NCI-H345 (cell line): ENCODE results near the gene IL17RD.

Experiments
- DNase-seq: peaks from one replicate; lab custom pipeline; 2025; lab: John Stamatoyannopoulos, UW

IL17RD gene

DNA sequence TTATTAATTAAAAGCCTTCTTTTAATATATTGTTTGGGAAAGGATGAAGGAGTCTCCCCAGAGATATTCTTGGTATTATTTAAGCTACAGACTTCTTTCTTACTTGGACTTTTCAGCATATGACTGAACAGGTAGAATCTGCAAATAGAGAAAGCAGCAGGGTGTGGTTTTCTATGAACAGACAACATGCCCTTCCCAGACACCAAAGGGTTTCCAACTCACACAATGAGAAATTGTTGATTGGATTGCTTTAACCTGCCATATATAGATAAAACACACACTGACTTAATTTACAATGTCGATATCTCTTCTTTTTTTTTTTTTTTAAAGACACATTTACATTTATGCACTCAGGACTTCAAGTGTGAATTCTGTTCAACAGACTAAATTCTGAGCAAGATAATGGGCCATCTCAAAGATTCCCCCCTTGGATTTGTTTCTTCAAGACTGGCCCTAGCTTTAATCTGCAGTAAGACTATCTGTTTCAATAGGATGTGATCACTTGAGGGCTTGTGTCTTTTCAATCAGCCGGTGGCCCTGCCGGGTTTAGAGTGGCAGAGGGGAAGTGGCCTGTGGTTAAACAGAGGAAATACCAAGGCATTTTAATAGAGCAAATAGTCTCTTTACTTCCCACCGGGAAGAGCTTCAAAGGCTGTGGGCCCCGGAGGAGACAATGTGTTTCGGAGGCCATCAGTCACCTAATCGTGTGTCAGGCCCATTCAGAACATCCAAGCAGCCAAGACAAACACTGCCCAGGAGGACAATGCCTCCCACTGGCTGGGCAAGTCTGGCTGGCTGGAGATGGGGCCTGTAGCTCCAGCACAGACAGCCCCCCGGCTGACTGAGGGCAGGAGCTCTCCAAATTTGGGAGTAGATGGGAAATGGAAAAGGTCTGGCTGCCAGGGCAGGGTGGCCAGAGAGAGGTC, 6.1 kb downstream of the IL17RD start:
- DNase-seq = no peak

DNA sequence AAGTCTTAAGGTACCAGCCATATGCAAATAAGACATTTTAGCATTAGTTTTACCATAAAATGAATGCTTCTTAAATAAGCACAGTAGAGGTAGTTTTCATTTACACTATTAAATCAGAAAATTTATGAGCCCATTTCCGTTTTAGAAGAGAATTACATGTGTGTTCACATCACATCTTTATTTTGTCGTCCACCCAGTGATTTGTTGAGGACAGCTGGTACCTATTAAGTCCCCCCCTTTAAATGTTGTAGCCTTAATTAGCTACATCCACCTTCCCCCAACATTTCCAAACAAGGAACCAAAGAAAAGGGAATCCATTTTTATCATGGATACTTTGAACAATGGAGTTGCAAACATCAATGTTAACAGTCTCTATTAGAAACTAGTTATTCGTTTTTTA, 6.8 kb downstream of the IL17RD start:
- no peak for DNase-seq

DNA sequence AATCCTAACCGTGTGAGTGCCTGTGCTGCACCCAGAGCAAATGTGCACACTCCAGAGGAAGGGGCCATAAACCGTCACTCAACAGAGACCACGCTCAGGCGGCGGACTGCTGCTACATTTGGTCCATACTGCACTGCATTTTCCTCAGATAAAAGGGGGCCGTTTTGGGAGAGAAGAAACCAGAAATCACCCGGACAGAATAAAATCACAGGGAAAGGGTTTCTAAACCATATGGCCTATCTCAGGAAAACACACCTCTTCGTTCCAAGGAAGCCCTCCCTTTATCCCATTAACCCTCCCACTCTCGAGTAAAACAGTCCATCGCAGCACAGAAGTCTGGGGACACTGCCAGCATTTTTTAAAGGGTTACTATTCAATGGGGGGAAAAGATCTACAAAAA, 7.6 kb downstream of the IL17RD start:
- DNase-seq = no peak

DNA sequence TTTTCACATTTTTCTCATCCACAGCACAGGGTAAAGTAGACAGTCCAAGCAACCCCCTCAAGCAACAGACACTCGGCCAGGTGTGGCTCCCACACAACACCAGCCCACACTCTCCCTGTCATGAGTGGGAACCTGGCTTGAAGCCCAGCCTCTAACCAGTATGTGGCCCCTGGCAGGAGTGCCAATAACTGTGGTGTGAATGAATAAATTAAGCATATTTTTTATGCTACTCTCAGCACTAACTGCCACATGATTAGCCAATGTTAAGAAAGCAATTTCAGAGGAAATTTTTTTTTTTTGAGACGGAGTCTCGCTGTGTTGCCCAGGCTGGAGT, 9.9 kb downstream of the IL17RD start:
- DNase-seq = no peak

DNA sequence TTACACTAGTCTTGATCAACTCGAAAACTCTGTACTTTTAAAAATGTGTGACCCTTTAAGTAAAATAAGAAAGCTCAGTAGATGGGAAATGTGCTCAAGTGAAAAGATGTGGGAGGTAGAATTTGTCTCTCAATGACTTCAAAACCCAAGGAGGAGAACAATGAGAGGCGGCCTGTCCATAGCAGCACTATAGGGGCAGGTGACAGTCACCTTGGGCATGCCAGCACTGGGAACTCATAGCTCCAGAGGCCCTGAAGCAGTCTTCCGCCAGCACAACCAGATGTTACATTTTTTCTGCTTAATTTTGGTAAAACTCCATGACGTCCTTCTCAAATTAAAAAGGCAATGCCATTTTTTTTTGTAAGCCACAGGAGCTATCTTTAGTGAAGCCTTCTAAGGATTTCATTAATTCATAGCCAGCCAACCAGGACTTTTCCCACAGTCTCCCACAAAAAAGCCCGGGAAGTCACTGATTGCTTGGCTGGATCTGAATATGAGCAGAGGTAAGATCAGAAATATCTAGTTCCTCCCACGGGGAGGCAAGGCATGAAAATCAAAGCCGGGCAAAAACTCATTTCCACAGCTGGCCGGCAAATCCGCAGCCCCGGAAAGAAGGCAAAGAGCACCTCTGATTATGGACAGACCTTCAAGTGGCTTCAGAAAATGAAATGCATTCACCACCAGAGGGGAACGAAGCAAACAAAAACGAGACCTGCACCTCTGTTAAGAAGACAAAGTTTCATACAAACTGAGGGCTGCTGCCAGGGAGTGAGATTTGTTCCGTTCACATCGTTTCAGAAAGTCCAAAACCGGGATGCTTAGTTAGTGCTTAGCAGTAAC, 10.5 kb downstream of the IL17RD start:
- no peak for DNase-seq

DNA sequence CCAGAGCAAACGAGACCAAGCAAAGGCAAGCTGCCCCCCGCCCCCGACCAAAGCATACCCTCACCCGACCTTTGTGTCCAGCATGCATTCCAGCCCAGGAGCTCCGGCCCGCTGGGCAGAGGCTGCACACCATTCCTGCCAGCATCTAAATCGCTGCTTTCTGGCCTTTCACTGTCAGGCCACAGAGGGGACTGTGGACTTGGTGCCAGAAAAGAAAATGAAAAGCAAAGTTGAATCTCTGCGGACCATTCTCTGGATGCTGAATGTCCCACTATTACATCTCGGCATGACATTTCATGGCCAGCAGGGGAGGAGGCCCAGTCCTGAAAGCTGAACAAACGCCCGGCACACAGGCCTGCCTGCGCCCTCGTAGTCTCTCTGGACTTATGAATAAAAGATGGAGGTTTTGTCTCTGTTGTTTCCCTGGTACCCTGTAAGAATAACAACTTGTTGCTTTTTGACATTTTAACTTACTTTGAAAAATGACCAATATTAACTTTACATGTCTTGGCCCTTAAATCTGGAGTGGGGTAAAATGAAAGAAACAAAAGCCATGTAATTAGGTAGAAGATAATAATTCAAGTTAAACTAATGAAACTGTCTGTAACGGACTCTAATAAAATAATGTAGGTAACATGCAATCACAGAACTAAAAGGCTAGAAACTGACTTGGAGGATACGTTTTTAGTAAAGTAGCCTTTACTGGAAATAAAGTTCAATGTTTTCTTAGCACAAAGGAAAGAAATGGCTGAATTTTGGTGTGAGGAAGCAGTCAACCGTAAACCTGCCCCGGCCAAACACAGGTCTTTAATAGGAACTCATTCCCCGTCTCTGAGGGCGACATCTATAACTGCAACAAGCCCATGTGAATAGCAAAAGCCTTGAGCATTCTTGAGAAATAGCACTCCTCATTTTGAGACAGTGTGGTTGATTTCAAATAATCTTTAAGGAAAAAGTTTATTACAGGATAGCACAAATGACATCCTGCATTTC, 12.7 kb downstream of the IL17RD start:
- DNase-seq = no peak

DNA sequence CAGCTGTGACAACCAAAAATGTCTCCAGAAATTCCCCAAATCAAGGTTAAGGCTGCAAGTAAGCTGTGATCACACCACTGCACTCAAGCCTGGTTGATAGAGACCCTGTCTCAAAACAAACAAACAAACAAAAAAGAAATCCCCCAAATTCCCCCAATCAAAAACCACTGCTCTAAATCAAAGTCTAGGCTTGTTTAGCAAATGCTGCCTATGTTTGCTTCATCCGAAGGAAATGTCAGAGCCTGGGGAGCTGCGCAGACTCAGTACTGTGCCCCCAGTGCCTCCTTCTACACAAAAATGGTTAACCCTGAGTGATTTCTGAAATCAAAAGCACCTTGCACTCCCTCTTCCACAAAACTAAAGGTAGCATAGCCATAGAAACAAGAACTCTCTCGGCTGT, 13.4 kb downstream of the IL17RD start:
- no peak for DNase-seq

DNA sequence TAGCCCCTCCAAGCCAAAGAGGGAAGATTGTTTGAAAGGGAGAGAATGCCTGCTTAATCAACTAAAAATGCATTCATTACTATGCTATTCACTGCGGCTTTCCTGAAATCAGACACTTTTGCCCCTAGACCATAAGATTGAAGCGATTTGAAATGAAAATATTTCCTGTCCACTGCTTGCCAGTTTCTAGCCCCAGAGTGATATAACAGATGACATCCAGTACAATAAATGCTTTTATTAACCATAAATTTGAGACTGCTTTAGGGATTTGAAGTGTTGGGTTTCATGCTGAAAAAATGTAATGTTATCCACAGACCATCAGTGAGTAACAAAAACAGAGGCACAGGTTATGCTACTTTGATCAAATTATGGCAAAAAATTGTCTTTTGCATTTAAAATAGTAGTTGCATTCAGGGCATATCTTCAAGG, 14.1 kb downstream of the IL17RD start:
- no peak for DNase-seq

DNA sequence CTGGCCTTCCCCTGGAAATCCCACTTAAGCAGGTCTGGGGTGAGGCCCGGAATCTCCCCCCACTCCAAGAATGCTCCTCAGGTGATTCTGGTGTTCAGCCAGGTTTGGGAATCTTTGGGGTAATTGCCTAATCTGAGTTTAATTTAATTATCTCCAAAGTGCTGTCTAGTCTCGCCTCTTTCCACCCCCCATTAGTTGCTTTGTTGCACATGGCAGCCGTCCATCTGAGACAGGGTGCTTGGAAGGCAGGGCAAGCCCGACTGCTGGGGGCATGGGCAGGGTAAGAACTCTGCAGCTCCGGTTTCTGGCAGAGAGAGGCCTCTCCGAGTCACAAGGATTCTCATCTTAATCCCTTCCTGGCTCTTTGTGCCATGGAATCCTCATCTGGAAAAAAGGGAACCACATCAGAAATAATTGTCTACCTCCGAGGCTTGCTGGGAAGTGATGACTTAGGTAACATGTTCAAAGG, 15.0 kb downstream of the IL17RD start:
- DNase-seq = no peak

DNA sequence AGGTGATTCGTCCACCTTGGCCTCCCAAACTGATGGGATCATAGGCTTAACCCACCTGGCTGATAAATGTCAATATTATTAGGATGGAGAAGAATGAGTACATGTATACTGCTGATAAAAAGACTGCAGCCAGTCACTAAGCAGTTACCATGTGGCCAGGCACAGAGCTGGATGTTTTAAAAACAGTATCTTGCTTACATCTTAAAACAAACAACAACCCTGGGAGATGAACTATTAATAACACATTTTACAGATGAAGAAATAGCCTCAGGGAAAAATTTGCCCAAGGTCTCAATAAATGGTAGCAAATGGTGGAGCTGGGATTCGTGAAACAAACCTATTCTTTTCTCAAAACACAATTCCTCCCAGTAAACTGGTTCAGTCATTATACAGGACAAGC, 18.1 kb downstream of the IL17RD start:
- DNase-seq = no peak

DNA sequence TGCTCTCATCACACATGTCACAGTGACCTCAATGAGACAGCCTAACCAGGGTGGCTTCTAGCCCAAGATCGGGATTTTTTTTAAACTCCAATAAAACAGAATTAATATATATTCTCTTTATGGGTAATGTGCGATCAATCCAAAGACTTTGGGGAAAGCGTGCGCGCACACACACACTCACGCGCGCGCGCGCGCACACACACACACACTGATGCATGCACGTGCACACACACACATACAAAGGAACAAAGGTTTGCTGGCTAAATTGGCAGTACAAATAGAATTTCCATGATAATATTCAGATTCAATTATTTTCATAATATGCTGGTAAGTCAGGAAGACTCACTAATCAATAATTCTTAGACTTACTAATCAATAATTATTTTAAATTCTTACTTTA, 19.3 kb downstream of the IL17RD start:
- DNase-seq = no peak

DNA sequence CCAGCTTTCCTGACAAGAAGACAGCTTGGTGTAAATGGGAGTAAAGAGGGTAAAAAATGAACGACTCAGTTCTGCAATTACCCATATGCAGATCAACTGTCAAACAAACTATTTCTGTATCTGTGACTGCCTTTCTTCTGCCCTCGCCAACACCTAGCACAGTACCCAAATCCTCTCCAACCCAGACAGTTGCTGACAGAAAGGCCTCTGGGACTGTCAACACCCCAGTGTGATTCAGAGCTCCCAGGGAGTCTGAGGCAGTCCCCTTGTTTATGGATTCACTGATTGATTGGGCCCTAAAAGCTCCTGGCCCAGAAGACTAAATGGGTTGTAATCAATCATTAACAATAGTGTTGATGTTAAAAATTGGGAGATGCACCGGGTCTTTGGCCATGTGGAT, 20.2 kb downstream of the IL17RD start:
- no peak for DNase-seq

DNA sequence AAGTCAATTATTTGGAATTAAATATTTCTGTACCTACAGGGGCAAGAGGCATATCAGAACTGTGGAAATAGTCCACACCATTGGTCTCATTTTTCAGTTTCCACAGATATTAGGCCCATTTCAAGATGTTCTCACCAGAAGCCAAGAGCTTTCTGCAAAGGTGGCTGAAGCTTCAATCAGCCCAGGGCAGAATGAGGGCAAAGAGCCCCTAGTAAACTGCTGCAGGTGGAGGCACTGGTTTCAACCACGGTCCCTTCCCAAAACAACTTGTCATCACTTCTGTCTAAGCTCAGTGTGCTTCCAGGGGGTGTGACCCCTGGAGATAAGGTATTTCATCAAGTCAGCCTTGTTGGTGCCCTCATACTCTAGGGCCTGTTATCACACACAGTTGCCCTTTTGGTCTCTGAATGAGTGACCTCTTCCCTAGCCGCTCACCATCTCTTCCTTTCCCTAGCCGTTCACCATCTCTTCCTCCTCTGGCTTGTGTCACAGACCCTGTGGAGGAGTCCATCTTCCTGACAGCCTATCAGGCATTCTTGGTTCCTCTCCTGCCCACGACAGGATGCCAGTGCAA, 21.2 kb downstream of the IL17RD start:
- no peak for DNase-seq

DNA sequence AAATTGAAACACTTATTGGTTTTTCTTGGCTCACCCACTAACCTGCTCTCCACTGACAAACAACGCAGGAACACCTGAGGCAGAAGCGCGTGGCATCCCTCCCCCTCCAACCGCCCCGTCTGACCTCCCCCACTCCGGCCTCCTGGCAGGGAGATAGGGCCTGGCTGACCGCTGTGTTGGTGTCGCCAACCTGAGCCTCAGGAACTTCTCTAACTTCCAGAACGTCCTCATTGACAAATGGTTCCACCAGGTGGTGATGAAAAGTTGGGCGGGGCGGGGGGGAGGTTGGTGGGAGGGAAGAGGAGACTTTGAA, 22.8 kb downstream of the IL17RD start:
- DNase-seq = no peak

DNA sequence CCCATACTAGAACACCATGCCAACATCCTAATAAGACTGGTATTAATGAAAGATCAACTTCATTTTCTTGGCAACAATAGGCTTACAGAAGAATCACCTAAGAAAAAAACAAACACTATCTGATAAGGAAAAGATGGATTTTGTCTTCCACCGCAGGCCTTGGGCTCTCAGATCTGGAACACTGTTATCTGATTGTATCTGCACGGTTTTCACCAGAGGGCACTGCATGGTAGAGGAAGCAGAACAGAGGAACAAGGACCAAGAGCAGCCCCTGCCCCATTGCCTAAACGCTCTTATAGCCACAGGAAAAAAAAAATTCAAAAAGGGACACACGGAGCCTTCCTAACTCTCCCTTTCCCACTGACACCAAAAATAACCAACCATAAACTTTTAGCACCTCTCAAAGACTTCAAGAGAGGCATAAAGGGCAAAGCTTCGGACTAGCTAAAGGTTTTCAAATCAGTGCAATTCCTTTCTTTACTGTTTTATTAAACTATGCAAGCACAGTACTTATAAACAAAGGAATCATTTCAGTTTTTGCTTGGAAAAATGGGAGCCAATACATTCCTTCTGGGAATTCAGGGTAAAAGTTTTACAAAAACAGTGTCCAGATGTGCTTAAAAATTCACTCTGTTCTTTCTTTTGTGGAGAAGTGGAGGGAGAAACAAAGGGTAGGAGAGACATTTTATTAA, 23.3 kb downstream of the IL17RD start:
- DNase-seq = no peak

DNA sequence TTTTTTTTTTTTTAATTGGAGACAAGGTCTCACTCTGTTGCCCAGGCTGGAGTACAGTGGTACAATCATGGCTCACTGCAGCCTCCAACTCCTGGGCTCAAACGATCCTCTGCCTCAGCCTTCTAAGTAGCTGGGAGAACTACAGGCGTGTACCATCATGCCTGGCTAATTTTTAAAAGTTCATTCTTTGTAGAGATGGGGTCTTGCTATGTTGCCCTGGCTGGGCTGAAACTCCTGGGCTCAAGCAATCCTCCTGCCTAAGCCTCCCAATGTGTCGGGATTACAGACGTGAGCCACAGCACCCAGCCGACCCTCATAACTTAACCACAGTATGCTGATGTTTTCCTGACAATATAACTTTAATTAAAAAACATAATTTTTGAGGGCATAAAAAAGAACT, 24.3 kb downstream of the IL17RD start:
- no peak for DNase-seq

DNA sequence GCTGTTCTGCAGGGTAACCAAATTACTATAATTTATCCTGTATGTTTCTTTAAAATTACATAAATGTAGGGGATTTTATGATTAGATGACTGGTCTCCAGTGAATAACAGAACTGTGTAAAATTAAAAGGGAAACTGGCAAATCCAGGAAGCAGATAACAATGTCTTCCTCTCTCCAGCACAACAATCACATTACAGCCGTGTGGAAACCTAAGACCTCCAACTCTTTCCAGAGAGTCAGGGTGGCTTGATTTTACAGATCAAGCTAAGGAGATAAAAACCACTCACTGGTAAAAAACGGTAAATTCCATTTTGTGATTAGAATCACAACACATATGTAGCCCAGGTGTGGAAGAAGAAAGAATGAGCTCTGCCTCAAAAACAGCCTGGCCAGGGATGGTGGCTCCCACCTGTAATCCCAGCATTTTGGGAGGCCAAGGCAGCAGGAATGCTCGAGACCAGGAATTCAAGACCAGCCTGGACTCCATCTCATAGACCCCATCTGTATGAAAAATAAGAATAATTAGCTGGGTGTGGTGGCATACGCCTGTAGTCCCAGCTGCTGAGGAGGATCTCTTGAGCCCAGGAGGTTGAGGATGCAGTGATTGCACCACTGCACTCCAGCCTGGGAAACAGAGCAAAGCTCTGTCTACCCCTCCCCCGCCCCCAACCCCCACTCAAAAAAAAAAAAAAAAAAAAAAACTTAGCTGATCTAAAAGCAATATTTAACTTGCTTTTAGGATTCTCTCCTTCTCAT, 29.0 kb downstream of the IL17RD start:
- no peak for DNase-seq

DNA sequence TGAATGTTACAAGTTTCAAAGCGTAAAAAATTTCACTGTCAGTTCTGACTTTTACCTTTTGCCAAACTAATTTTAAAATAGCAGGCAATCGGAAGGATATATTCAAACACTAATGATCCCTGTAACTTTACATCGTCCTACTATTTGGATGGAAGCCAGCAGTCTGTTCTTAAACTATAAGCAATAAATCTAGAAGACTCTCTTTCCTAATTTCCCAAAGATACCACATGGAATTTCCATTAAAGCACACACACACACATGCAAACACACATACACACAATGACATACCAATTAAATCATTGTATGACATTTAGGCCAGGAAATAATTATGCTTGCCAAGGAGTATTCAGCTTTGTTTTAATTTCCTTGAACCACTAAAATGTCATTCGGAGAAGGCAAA, 32.0 kb downstream of the IL17RD start:
- DNase-seq = no peak

DNA sequence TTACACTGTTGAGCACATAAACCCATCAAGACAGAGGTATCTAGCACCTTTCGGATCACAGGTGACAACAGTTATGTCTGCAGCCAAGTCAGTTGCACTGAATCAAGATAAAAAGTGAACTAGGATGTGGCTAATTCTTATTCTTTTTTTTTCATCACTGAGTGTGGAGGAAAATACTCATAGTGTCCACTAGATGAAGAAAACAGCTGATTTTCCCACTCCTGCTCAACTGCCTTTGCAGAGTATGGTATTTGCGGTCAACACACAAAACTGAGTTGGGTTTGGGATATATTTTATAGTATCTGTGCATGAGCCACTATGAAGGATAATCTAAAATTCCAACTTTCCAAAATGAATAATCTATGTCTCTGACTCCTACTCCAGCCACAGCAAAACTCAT, 32.5 kb downstream of the IL17RD start:
- no peak for DNase-seq

DNA sequence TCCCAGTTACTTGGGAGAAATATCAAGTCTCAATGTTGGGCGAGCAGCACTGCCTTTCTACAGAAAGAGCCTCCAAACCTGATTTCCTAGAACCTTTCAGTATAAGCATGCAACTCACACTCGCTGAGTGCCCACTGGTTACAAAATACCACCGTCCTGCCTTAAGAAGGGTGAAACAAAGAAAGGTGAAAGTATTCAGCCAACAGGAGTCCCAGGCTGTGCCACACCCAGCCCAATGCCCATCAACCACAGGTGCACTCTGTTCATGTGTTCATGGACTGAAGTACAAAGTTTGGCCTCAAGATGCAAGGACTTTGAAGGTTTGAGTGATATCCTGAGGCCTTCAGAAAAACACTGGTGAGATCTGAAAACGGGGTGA, 34.0 kb downstream of the IL17RD start:
- DNase-seq = no peak
